GM13977 (cell line): ENCODE measurements around the gene RAD52.

Source experiments
- DNase-seq: peaks from one replicate; pipeline ENCODE4 v3.0.0; 2012; ENCODE audit warnings: low spot score
- in situ Hi-C: fragments of 300-500 bp; cut with MboI; formaldehyde crosslinking; loops from one replicate; pipeline ENCODE4 v1.12.0; 2022; ENCODE audit warnings: low sequenced_read_pairs, low pct_unique_long_range_greater_than_20kb, mixed read lengths, inconsistent platforms; ENCODE audit not compliant: unreplicated experiment
- TF ChIP-seq, protein P1 (sequence below): IDR thresholded peaks from 2 replicates; pipeline ENCODE4 v1.5.1; 2012; ENCODE audit warnings: mild to moderate bottlenecking, control low read depth; ENCODE audit not compliant: insufficient read depth; ENCODE audit errors: extremely low read depth, missing control alignments

The RAD52 gene

GRCh38 chr12:884746-885414 is 64.6 kb downstream of the RAD52 start:
- in situ Hi-C loops = no loop called here

GRCh38 chr12:880656-881055 is 68.8 kb downstream of the RAD52 start:
- no peak for DNase-seq
- TF ChIP-seq, protein P1, sequence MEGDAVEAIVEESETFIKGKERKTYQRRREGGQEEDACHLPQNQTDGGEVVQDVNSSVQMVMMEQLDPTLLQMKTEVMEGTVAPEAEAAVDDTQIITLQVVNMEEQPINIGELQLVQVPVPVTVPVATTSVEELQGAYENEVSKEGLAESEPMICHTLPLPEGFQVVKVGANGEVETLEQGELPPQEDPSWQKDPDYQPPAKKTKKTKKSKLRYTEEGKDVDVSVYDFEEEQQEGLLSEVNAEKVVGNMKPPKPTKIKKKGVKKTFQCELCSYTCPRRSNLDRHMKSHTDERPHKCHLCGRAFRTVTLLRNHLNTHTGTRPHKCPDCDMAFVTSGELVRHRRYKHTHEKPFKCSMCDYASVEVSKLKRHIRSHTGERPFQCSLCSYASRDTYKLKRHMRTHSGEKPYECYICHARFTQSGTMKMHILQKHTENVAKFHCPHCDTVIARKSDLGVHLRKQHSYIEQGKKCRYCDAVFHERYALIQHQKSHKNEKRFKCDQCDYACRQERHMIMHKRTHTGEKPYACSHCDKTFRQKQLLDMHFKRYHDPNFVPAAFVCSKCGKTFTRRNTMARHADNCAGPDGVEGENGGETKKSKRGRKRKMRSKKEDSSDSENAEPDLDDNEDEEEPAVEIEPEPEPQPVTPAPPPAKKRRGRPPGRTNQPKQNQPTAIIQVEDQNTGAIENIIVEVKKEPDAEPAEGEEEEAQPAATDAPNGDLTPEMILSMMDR = no peak
- in situ Hi-C loops = no loop called here

More at GRCh38 chr12:884746-885414, 64.6 kb downstream of the RAD52 start:
- no peak for DNase-seq
- TF ChIP-seq, protein P1 = no peak

DNA sequence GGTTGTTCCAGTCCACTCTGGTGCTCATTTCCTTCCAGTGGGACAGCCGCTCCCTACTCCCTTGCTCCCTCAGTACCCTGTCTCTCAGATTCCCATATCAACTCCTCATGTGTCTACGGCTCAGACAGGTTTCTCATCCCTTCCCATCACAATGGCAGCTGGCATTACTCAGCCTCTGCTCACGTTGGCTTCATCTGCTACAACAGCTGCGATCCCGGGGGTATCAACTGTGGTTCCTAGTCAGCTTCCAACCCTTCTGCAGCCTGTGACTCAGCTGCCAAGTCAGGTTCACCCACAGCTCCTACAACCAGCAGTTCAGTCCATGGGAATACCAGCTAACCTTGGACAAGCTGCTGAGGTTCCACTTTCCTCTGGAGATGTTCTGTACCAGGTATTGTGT is 69.9 kb downstream of the RAD52 start:
- TF ChIP-seq, protein P1 = no peak
- no peak for DNase-seq
- in situ Hi-C loops = no loop called here

DNA sequence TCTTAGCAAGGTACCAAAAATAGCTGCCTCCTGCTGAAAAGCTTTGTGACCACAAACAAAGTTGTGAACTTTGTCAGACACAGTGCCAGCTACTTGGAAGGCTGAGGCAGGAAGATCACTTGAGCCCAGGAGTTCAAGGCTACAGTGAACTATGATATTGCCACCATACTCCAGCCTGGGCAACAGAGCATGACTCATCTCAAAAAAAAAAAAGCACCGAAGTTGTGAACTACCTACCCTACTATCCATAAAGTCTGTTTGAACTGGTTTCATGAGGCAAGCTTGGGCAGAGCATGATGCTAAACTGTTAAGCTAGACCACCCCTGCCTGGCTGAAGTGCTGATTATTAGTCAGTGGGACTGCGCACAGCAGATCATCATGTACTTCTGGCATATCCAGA is 75.5 kb downstream of the RAD52 start:
- TF ChIP-seq, protein P1 = no peak
- in situ Hi-C loops = no loop called here

GRCh38 chr12:870378-870777 is 79.1 kb downstream of the RAD52 start:
- DNase-seq = peak; percentile 18
- TF ChIP-seq, protein P1 = no peak
- in situ Hi-C loops = no loop called here

More for the DNA sequence above, 75.5 kb downstream of the RAD52 start:
- DNase-seq = no peak

- no peak for DNase-seq
- TF ChIP-seq, protein P1 = peak; percentile 18
- in situ Hi-C loops = no loop called here
These were observed 80.8 kb downstream of the RAD52 start for GRCh38 chr12:868722-869121.
